WERI-Rb-1 (cell line): ENCODE measurements around the gene TUSC1.
"Not testable (repeated sequence)": the region's sequence is repeated elsewhere in the genome, so short reads cannot be mapped to it uniquely, and the experiment has no call there.

Experiments used
- DNase-seq: peaks from one replicate; pipeline ENCODE4 v3.0.0-alpha.2; 2020
- H3K27ac ChIP-seq: fragments of 250-450 bp; sonication (Bioruptor Pico); 2 replicates; pipeline ENCODE4 v1.5.1; 2020; ENCODE audit warnings: mild to moderate bottlenecking, moderate library complexity
- H3K27me3 ChIP-seq: fragments of 250-450 bp; sonication (Bioruptor Pico); 2 replicates; pipeline ENCODE4 v1.5.1; 2021; ENCODE audit warnings: mild to moderate bottlenecking, low read depth, moderate library complexity; ENCODE audit not compliant: insufficient read depth, severe bottlenecking
- H3K36me3 ChIP-seq: fragments of 250-450 bp; sonication (Bioruptor Pico); 2 replicates; pipeline ENCODE4 v1.5.1; 2020; ENCODE audit warnings: mild to moderate bottlenecking, moderate library complexity
- H3K4me3 ChIP-seq: 2 replicates; pipeline ENCODE4 v1.5.1; 2011; ENCODE audit warnings: low read depth, mild to moderate bottlenecking, control low read depth, low read length
- H3K9me3 ChIP-seq: fragments of 250-450 bp; sonication (Bioruptor Pico); 2 replicates; pipeline ENCODE4 v1.5.1; 2021; ENCODE audit warnings: mild to moderate bottlenecking, moderate library complexity; ENCODE audit not compliant: severe bottlenecking
- CTCF ChIP-seq: IDR thresholded peaks from 2 replicates; pipeline ENCODE4 v1.5.1; 2011; ENCODE audit warnings: low read depth, mild to moderate bottlenecking, control low read depth, inconsistent platforms, low read length

The TUSC1 gene

GRCh38 chr9:25703701-25704357, 25.6 kb upstream of the TUSC1 start:
- Histone ChIP-seq H3K4me3 (no peak overlapping the region), H3K27ac (no peak overlapping the region), H3K36me3 (no peaks in the 10 kb centered on the region), H3K27me3 (peaks cover 26% of the 10 kb centered on the region), H3K9me3 (no peaks in the 10 kb centered on the region)
- no peak for DNase-seq
- no peak for TF ChIP-seq CTCF

GRCh38 chr9:25702536-25702935, 24.3 kb upstream of the TUSC1 start:
- Histone ChIP-seq H3K36me3 (no peaks in the 10 kb centered on the region), H3K27me3 (peaks cover 17% of the 10 kb centered on the region), H3K4me3 (no peak overlapping the region), H3K27ac (no peak overlapping the region), H3K9me3 (no peaks in the 10 kb centered on the region)
- DNase-seq: no peak
- no peak for TF ChIP-seq CTCF

- not testable (repeated sequence) for DNase-seq, H3K36me3 ChIP-seq, H3K27ac ChIP-seq, H3K4me3 ChIP-seq, H3K9me3 ChIP-seq
- peaks cover 14% of the 10 kb centered on the region for H3K27me3 ChIP-seq
Observed at GRCh38 chr9:25700899-25701298, 22.7 kb upstream of the TUSC1 start.

GRCh38 chr9:25700430-25700829, 22.2 kb upstream of the TUSC1 start:
- DNase-seq: no peak
- no peak overlapping the region for H3K27ac ChIP-seq
- H3K36me3 ChIP-seq: no peaks in the 10 kb centered on the region
- no peak overlapping the region for H3K4me3 ChIP-seq
- H3K27me3 ChIP-seq: peaks cover 14% of the 10 kb centered on the region
- no peak for TF ChIP-seq CTCF
- no peaks in the 10 kb centered on the region for H3K9me3 ChIP-seq

GRCh38 chr9:25691786-25692185, 13.5 kb upstream of the TUSC1 start:
- Histone ChIP-seq H3K4me3 (no peak overlapping the region), H3K36me3 (no peaks in the 10 kb centered on the region), H3K9me3 (no peaks in the 10 kb centered on the region), H3K27ac (no peak overlapping the region), H3K27me3 (peaks cover 11% of the 10 kb centered on the region)
- no peak for TF ChIP-seq CTCF
- no peak for DNase-seq

- no peaks in the 10 kb centered on the region for H3K9me3 ChIP-seq
- no peak for DNase-seq
- no peaks in the 10 kb centered on the region for H3K36me3 ChIP-seq
- no peak overlapping the region for H3K27ac ChIP-seq
- H3K4me3 ChIP-seq: no peak overlapping the region
- no peak for TF ChIP-seq CTCF
- H3K27me3 ChIP-seq: peaks cover 29% of the 10 kb centered on the region
Observed at GRCh38 chr9:25684321-25684720, 6.1 kb upstream of the TUSC1 start.
